Uterus (tissue), 4 donors: ENCODE measurements around the gene PTPN12. TPM values are rescaled to one million over a fixed set of nuclear protein-coding genes. Genes with fewer than 3 reads are reported as not detected.

Source experiments
- DNase-seq, 2 donors: peaks; one replicate each; pipeline ENCODE4 v3.0.0-alpha.2; 2019 to 2020
- H3K27ac ChIP-seq, 2 donors: fragments of 200-600 bp; sonication (generic); 1 replicate in 1 of 2; 2 replicates in 1 of 2; pipeline ENCODE4 v1.5.1; 2016 to 2018
- H3K27me3 ChIP-seq, 2 donors: fragments of 200-600 bp; sonication (generic); one replicate each; pipeline ENCODE4 v1.5.1; 2018 to 2019; ENCODE audit warnings: control low read depth in 1 of 2
- H3K36me3 ChIP-seq, 2 donors: fragments of 200-600 bp; sonication (generic); one replicate each; pipeline ENCODE4 v1.5.1; 2019; ENCODE audit warnings: control low read depth in 1 of 2
- H3K4me1 ChIP-seq, 2 donors: fragments of 200-600 bp; sonication (generic); one replicate each; pipeline ENCODE4 v1.5.1; 2018 to 2019; ENCODE audit warnings: control low read depth in 1 of 2
- H3K4me3 ChIP-seq, 2 donors: fragments of 200-600 bp; sonication (generic); 1 replicate in 1 of 2; 2 replicates in 1 of 2; pipeline ENCODE4 v1.5.1; 2018 to 2019; ENCODE audit warnings: mild to moderate bottlenecking in 1 of 2
- H3K9me3 ChIP-seq, 2 donors: fragments of 200-600 bp; sonication (generic); one replicate each; pipeline ENCODE4 v1.5.1; 2019; ENCODE audit warnings: control low read depth in 1 of 2
- POLR2A ChIP-seq, 2 donors: fragments of 450-650 bp; IDR thresholded peaks; one replicate each; pipeline ENCODE4 v1.6.1; 2016; ENCODE audit warnings: antibody characterized with exemption in 2 of 2, mild to moderate bottlenecking in 1 of 2, moderate library complexity in 1 of 2
- intact Hi-C: fragments of 100-400 bp; cut with DNase I; formaldehyde crosslinking; loops from one replicate; pipeline ENCODE4 v1.15.1; 2023; ENCODE audit warnings: low total_unique reads
- total RNA-seq, 4 donors: library from RNA; depleted of rRNA in 3 of 4; stranded (reverse); fragments of >200 nt in 3 of 4; gene quantifications; one replicate each; pipeline versions ENCODE4 v1.1.0 to v1.2.4, GENCODE V29; 2014 to 2023
- TF ChIP-seq, protein P1 (sequence below), 4 experiments: fragments of 200-600 bp in 2 of 4; fragments of 450-650 bp in 2 of 4; sonication (generic) in 2 of 4; IDR thresholded peaks; one replicate each; pipeline ENCODE4 v1.5.1; 2016 to 2019; ENCODE audit warnings: antibody characterized with exemption in 4 of 4, mild to moderate bottlenecking in 2 of 4, moderate library complexity in 1 of 4
- donor health status: DM: yes; HTN: yes; CAD: no.

PTPN12 gene
- total RNA-seq, 4 donors from 2014 or later: 52.0 to 123 (median 96.5) TPM

DNA sequence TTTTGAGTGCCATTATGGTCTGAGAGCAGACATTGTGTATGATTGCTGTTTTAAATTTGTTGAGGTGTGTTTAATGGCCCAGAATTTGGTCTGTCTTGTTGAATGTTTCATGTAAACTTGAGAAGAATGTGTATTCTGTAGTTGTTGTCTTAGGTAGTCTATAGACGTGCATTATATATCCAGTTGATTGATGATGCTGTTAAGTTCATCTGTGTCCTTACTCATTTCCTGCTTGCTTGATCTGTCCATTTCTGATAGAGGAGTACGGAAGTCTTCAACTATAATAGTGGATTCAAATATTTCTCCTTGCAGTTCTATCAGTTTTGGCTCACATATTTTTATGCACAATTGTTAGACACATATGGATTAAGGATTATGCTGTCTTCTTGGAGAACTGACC lies 16.0 kb downstream of the PTPN12 start:
- Histone ChIP-seq H3K4me1 (peaks cover 0 to 15% of the 10 kb centered on the region in 2 donors), H3K36me3 (no peaks in the 10 kb centered on the region), H3K27me3 (no peaks in the 10 kb centered on the region), H3K9me3 (no peaks in the 10 kb centered on the region), H3K27ac (no peak overlapping the region), H3K4me3 (no peak overlapping the region)
- DNase-seq: no peak
- TF ChIP-seq POLR2A (IDR thresholded peaks at IDR 0.05): no peak
- TF ChIP-seq, protein P1, sequence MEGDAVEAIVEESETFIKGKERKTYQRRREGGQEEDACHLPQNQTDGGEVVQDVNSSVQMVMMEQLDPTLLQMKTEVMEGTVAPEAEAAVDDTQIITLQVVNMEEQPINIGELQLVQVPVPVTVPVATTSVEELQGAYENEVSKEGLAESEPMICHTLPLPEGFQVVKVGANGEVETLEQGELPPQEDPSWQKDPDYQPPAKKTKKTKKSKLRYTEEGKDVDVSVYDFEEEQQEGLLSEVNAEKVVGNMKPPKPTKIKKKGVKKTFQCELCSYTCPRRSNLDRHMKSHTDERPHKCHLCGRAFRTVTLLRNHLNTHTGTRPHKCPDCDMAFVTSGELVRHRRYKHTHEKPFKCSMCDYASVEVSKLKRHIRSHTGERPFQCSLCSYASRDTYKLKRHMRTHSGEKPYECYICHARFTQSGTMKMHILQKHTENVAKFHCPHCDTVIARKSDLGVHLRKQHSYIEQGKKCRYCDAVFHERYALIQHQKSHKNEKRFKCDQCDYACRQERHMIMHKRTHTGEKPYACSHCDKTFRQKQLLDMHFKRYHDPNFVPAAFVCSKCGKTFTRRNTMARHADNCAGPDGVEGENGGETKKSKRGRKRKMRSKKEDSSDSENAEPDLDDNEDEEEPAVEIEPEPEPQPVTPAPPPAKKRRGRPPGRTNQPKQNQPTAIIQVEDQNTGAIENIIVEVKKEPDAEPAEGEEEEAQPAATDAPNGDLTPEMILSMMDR (IDR thresholded peaks at IDR 0.05): no peak
- intact Hi-C loops: no loop called here

DNA sequence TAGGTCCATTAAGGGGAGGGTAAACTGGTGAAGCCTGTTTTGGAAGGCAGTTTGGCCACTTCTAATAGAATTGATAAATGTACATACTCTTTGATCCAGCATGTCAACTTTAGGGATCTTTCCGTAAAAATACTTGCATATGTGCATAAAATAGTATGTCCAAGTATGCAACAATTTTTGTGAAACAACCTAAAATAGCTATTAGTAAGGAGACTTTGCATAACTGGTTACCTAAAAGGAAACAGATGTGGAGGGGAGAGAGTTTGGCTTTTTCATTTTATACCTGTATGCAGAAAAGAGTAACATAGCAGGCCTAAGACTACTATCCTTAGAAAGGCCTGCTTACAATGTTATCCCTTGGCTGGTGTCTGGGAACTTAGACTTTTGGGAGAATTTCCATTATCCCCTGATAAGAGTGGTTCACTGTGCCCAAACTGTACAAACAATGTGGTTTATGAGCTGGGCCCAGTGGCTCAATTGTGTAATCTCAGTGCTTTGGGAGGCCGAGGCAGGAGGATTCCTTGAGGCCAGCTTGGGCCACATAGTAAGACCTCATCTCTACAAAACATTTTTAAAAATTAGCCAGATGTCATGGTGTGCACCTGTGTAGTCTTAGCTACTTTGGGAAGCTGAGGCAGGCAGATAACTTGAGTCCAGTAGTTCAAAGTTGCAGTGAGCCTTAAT lies 21.3 kb downstream of the PTPN12 start:
- intact Hi-C loops: no loop called here
- Histone ChIP-seq H3K4me1 (peaks cover 0 to 4% of the 10 kb centered on the region in 2 donors), H3K27ac (no peak overlapping the region), H3K27me3 (no peaks in the 10 kb centered on the region), H3K4me3 (no peak overlapping the region), H3K36me3 (no peaks in the 10 kb centered on the region), H3K9me3 (no peaks in the 10 kb centered on the region)
- no peak for DNase-seq
- TF ChIP-seq POLR2A (IDR thresholded peaks at IDR 0.05): no peak
- TF ChIP-seq, protein P1 (IDR thresholded peaks at IDR 0.05): no peak

DNA sequence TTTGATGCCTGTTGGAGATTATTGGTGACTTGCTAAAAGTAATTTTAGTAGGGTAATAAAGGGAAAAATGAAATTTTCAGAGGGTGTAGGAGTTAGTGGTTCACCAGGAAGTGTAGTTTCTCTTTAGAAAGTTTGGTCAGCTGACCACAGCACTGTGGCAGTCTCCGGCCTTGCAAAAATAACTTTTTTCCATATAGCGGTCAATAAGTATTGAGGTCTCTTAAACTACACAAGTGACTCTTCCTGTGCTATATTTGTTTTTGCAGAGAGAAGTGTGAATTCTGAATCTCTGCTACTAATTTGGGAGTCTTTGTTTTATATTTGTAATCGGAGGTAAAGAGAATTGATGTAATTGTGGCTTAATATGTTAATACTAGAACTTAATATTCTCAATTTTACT lies 24.3 kb downstream of the PTPN12 start:
- DNase-seq: no peak
- H3K9me3 ChIP-seq: no peaks in the 10 kb centered on the region
- no peak overlapping the region for H3K4me3 ChIP-seq
- no peaks in the 10 kb centered on the region for H3K36me3 ChIP-seq
- H3K4me1 ChIP-seq: peaks cover 0 to 4% of the 10 kb centered on the region in 2 donors
- no peaks in the 10 kb centered on the region for H3K27me3 ChIP-seq
- intact Hi-C loops: no loop called here
- TF ChIP-seq POLR2A (IDR thresholded peaks at IDR 0.05): no peak
- TF ChIP-seq, protein P1 (IDR thresholded peaks at IDR 0.05): no peak
- H3K27ac ChIP-seq: no peak overlapping the region

DNA sequence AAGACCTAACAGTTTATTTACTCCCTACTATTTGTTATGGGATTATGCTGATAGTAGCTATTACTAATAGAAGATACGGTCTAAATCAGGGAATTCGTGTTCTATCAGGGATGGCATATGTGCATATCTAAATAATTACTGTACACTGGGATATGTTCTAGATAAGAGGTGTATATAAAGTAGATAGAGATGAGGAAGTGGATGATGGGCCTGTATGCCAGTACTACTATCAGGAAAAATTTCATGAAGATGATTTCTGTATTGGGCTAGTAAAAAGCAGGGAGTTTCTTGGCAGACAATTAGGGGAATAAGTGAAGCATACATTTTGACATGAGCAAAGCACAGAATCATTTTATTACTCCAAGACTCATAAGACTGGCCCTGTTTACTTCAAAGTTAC lies 26.2 kb downstream of the PTPN12 start:
- Histone ChIP-seq H3K27ac (no peak overlapping the region), H3K4me1 (no peaks in the 10 kb centered on the region), H3K4me3 (no peak overlapping the region), H3K27me3 (no peaks in the 10 kb centered on the region), H3K9me3 (no peaks in the 10 kb centered on the region), H3K36me3 (no peaks in the 10 kb centered on the region)
- TF ChIP-seq, protein P1 (IDR thresholded peaks at IDR 0.05): no peak
- TF ChIP-seq POLR2A (IDR thresholded peaks at IDR 0.05): no peak
- intact Hi-C loops: no loop called here
- no peak for DNase-seq

DNA sequence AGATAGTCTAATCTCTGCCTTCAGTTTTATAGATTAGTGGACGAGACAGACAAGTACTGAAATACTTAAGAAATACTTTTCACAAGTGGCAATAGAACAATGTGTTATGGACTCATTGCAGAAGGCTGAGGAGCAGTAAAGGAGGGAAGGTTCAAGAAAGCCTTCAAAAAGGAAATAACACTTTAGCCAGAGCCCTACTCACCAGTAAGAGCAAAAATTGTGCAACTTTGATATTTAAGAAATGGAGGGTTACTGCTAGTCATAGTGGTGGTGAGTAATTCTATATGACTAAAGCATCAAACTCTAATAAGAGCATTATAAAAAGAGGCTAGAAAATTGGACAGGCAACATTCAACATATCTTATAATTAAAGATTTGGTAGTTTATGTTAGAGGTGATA lies 28.8 kb downstream of the PTPN12 start:
- intact Hi-C loops: no loop called here
- Histone ChIP-seq H3K36me3 (no peaks in the 10 kb centered on the region), H3K27me3 (no peaks in the 10 kb centered on the region), H3K27ac (no peak overlapping the region), H3K4me3 (no peak overlapping the region), H3K9me3 (no peaks in the 10 kb centered on the region), H3K4me1 (no peaks in the 10 kb centered on the region)
- TF ChIP-seq, protein P1 (IDR thresholded peaks at IDR 0.05): no peak
- no peak for TF ChIP-seq POLR2A (IDR thresholded peaks at IDR 0.05)
- DNase-seq: no peak
